ENCODE measurements around the gene LCN9. TPM values are rescaled to one million over a fixed set of nuclear protein-coding genes. Genes with fewer than 3 reads are reported as not detected.
"Not testable (repeated sequence)": the region's sequence is repeated elsewhere in the genome, so short reads cannot be mapped to it uniquely, and the experiment has no call there.

LCN9 gene
- total RNA-seq, 1 experiment from 2014 or later, result not detected

DNA sequence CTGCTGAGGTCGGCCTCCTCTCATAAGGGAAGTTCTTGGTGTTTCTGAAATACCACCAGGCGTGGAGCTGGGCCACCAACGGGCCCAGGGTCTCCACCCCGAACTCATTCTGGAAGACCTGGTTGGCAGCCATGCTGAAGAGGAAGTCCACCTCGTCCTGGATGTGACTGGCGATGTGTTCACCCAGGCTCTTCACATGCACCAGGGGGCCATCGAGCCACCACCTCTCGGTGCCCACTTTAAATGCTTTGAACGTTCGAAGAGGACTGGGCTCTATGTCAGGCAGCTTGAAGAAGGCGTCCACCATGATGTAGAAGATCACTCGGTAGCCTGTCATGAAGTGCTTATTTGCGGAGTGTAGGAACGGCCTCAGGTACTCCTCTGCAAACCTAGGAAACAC, 38.8 kb upstream of the LCN9 start:
- Mint-ChIP-seq H3K27ac (ENCODE audit: unreplicated experiment) (no peak overlapping the region), H3K4me3 (ENCODE audit: low read depth, unreplicated experiment) (no peak overlapping the region), H3K9me3 (ENCODE audit: low read depth, unreplicated experiment) (no peaks in the 10 kb centered on the region), H3K36me3 (ENCODE audit: insufficient read depth, unreplicated experiment) (no peaks in the 10 kb centered on the region), H3K4me1 (ENCODE audit: low read depth, unreplicated experiment) (no peaks in the 10 kb centered on the region), H3K27me3 (ENCODE audit: unreplicated experiment) (peaks cover 52% of the 10 kb centered on the region)
- no TSS peak for BruUV-seq (replicated peaks)
- intact Hi-C loops (cut with micrococcal nuclease; ENCODE audit: unreplicated experiment), result no loop called here
- TF ChIP-seq, protein P1, sequence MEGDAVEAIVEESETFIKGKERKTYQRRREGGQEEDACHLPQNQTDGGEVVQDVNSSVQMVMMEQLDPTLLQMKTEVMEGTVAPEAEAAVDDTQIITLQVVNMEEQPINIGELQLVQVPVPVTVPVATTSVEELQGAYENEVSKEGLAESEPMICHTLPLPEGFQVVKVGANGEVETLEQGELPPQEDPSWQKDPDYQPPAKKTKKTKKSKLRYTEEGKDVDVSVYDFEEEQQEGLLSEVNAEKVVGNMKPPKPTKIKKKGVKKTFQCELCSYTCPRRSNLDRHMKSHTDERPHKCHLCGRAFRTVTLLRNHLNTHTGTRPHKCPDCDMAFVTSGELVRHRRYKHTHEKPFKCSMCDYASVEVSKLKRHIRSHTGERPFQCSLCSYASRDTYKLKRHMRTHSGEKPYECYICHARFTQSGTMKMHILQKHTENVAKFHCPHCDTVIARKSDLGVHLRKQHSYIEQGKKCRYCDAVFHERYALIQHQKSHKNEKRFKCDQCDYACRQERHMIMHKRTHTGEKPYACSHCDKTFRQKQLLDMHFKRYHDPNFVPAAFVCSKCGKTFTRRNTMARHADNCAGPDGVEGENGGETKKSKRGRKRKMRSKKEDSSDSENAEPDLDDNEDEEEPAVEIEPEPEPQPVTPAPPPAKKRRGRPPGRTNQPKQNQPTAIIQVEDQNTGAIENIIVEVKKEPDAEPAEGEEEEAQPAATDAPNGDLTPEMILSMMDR (IDR thresholded peaks at IDR 0.05; ENCODE audit: unreplicated experiment), result no peak
- CTCF ChIA-PET, result interaction anchor here (0.7 kb wide), 1 partner anchor 28 kb away, joined by 3 read pairs; no protein-coding TSS in a partner anchor
- DNase-seq, result no peak

DNA sequence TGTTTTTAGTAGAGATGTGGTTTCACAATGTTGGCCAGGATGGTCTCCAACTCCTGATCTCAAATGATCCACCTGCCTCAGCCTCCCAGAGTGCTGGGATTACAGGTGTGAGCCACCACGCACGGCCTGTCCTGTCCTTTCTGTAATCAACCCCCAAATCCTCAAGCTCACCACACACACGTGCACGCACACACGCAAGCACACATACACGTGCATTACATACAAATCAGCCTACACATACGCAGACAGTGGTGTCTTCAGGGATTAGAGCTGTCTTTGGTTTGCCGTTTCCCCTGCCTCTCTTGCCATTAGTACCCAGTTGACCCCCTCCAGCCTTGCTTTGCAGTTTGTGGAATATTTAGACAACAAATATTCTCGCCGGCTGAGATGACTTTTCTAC, 30.3 kb upstream of the LCN9 start:
- Mint-ChIP-seq H3K27ac (ENCODE audit: unreplicated experiment) (no peak overlapping the region), H3K27me3 (ENCODE audit: unreplicated experiment) (peaks cover 46% of the 10 kb centered on the region), H3K4me1 (ENCODE audit: low read depth, unreplicated experiment) (no peaks in the 10 kb centered on the region), H3K36me3 (ENCODE audit: insufficient read depth, unreplicated experiment) (no peaks in the 10 kb centered on the region), H3K4me3 (ENCODE audit: low read depth, unreplicated experiment) (no peak overlapping the region), H3K9me3 (ENCODE audit: low read depth, unreplicated experiment) (peaks cover 3% of the 10 kb centered on the region)
- intact Hi-C loops (cut with micrococcal nuclease; ENCODE audit: unreplicated experiment), result no loop called here
- DNase-seq, result no peak
- CTCF ChIA-PET, result no interaction called here
- no TSS peak for BruUV-seq (replicated peaks)
- TF ChIP-seq, protein P1 (IDR thresholded peaks at IDR 0.05; ENCODE audit: unreplicated experiment), result no peak

DNA sequence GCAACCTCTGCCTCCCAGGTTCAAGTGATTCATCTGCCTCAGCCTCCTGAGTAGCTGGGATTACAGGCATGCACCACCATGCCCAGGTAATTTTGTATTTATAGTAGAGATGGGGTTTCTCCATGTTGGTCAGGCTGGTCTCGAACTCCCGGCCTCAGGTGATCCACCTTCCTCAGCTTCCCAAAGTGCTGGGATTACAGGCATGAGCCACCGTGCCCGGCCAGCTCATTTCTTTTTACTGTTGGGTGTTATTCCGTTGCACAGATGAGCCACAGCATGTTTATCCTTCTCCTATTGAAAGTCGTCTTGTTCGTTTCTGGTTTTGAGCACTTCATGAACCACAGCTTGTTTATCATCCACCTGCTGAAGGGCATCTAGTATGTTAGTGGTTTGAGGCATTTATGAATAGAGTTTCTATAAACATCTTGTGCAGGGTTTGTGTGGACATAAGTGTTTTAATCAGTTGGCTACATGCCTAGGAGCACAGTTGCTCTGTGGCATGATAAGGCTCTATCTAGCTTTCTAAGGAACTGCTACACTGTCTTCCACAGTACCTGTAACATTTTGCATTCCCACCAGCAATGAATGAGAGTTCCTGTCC, 26.1 kb upstream of the LCN9 start:
- CTCF ChIA-PET; H3K9me3 Mint-ChIP-seq (ENCODE audit: low read depth, unreplicated experiment): not testable (repeated sequence)
- peaks cover 35% of the 10 kb centered on the region for H3K27me3 Mint-ChIP-seq (ENCODE audit: unreplicated experiment)

DNA sequence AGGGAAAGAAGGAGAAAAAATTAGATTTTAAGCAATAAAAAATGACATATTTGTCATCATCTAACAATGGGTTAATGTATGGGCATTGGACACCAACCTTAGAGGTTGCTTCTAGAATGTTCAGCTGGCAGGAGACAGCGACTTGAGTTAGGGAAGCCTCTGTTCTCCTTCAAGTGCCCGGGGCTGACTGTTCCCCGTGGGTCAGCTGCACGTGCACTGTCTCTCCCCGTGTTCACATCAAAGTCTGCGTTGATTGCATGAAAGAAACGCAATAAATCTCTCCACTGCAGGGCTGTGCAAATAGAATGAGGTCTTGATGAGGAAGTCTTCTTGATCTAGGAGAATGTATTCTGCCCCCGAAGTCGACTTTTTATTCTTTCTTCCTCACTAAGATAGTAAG, 23.9 kb upstream of the LCN9 start, which contains the start of gene GLT6D1:
Gene GLT6D1, minus strand, starts transcription at position 345 of the 400 bp plus-strand sequence. CDS start 353 bp downstream, outside the sequence.
- H3K36me3 Mint-ChIP-seq (ENCODE audit: insufficient read depth, unreplicated experiment), result no peaks in the 10 kb centered on the region
- H3K4me1 Mint-ChIP-seq (ENCODE audit: low read depth, unreplicated experiment), result no peaks in the 10 kb centered on the region
- no peak for DNase-seq
- intact Hi-C loops (cut with micrococcal nuclease; ENCODE audit: unreplicated experiment), result no loop called here
- H3K27ac Mint-ChIP-seq (ENCODE audit: unreplicated experiment), result no peak within 1 kb of the TSS
- TF ChIP-seq, protein P1 (IDR thresholded peaks at IDR 0.05; ENCODE audit: unreplicated experiment), result no peak
- H3K9me3 Mint-ChIP-seq (ENCODE audit: low read depth, unreplicated experiment), result peaks cover 5% of the 10 kb centered on the region
- H3K4me3 Mint-ChIP-seq (ENCODE audit: low read depth, unreplicated experiment), result no peak within 1 kb of the TSS
- BruUV-seq (replicated peaks), result no TSS peak
- CTCF ChIA-PET, result no interaction called here
- peaks cover 43% of the 10 kb centered on the region for H3K27me3 Mint-ChIP-seq (ENCODE audit: unreplicated experiment)

More for the DNA sequence above, 26.1 kb upstream of the LCN9 start:
- H3K36me3 Mint-ChIP-seq (ENCODE audit: insufficient read depth, unreplicated experiment); intact Hi-C loops (cut with micrococcal nuclease; ENCODE audit: unreplicated experiment); H3K4me3 Mint-ChIP-seq (ENCODE audit: low read depth, unreplicated experiment); H3K27ac Mint-ChIP-seq (ENCODE audit: unreplicated experiment); BruUV-seq (replicated peaks); DNase-seq; H3K4me1 Mint-ChIP-seq (ENCODE audit: low read depth, unreplicated experiment): not testable (repeated sequence)

DNA sequence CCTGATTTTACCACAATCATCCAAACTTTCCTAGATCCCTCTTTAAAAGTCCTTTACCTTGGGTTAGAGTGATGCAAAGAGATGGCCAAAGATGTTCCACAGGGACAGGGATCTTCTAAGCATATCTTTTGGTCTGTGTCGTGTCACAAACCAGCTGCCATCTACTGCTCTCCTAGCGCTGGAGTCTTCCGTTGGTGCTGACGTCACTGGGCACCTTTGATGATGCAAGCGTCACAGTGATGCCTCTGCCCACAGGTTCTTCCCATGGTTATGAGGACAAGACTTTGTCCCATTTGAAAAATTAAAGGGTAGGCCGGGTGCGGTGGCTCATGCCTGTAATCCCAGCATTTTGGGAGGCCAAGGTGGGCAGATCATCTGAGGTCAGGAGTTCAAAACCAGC, 22.1 kb upstream of the LCN9 start:
- CTCF ChIA-PET, result no interaction called here
- Mint-ChIP-seq H3K4me3 (ENCODE audit: low read depth, unreplicated experiment) (no peak overlapping the region), H3K27ac (ENCODE audit: unreplicated experiment) (no peak overlapping the region), H3K9me3 (ENCODE audit: low read depth, unreplicated experiment) (peaks cover 8% of the 10 kb centered on the region), H3K4me1 (ENCODE audit: low read depth, unreplicated experiment) (no peaks in the 10 kb centered on the region), H3K27me3 (ENCODE audit: unreplicated experiment) (peaks cover 40% of the 10 kb centered on the region), H3K36me3 (ENCODE audit: insufficient read depth, unreplicated experiment) (no peaks in the 10 kb centered on the region)
- no TSS peak for BruUV-seq (replicated peaks)
- TF ChIP-seq, protein P1 (IDR thresholded peaks at IDR 0.05; ENCODE audit: unreplicated experiment), result no peak
- intact Hi-C loops (cut with micrococcal nuclease; ENCODE audit: unreplicated experiment), result no loop called here
- no peak for DNase-seq

All from Calu3 (cell line).